ENCODE data around the gene CRELD2. TPM values are rescaled to one million over a fixed set of nuclear protein-coding genes. Genes with fewer than 3 reads are reported as not detected.

Gene CRELD2
- total RNA-seq, 2 donors from 2014 or later = 46.1 to 60.1 TPM

DNA sequence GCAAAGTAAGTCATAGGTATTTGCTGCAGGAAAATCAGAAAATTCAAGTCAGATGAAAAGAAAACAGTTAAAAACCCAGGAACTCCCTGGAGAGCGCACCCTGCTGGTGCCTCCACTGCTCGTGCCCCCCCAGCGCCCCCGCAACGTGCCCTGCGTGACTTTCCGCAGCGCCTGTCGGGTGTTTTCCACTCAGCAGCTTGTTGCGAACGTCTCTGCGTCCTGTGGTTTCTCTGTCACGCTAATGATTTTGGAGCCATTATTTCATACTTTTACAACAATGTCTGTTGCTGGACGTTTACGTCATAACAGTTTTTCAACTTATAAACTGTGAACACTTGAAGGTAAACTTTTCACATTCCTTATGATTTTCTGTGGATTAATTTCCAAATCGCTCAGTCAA lies 5.0 kb downstream of the CRELD2 start:
- no peaks in the 10 kb centered on the region for H3K9me3 ChIP-seq
- TF ChIP-seq, protein P1, sequence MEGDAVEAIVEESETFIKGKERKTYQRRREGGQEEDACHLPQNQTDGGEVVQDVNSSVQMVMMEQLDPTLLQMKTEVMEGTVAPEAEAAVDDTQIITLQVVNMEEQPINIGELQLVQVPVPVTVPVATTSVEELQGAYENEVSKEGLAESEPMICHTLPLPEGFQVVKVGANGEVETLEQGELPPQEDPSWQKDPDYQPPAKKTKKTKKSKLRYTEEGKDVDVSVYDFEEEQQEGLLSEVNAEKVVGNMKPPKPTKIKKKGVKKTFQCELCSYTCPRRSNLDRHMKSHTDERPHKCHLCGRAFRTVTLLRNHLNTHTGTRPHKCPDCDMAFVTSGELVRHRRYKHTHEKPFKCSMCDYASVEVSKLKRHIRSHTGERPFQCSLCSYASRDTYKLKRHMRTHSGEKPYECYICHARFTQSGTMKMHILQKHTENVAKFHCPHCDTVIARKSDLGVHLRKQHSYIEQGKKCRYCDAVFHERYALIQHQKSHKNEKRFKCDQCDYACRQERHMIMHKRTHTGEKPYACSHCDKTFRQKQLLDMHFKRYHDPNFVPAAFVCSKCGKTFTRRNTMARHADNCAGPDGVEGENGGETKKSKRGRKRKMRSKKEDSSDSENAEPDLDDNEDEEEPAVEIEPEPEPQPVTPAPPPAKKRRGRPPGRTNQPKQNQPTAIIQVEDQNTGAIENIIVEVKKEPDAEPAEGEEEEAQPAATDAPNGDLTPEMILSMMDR (IDR thresholded peaks at IDR 0.05) = no peak
- H3K27me3 ChIP-seq (replicated peaks; ENCODE audit: insufficient read depth) = no peaks in the 10 kb centered on the region
- no peak overlapping the region for H3K4me3 ChIP-seq
- no peak for DNase-seq (ENCODE audit: low spot score)
- ATAC-seq (ENCODE audit: insufficient number of reproducible peaks, low FRiP score, low read depth) = no peak
- peaks cover 6 to 13% of the 10 kb centered on the region in 2 donors for H3K4me1 ChIP-seq (ENCODE audit: control insufficient read depth in 1 of 2, low read depth in 2 of 2)
- peaks cover 12% of the 10 kb centered on the region for H3K36me3 ChIP-seq
- no peak overlapping the region for H3K27ac ChIP-seq

DNA sequence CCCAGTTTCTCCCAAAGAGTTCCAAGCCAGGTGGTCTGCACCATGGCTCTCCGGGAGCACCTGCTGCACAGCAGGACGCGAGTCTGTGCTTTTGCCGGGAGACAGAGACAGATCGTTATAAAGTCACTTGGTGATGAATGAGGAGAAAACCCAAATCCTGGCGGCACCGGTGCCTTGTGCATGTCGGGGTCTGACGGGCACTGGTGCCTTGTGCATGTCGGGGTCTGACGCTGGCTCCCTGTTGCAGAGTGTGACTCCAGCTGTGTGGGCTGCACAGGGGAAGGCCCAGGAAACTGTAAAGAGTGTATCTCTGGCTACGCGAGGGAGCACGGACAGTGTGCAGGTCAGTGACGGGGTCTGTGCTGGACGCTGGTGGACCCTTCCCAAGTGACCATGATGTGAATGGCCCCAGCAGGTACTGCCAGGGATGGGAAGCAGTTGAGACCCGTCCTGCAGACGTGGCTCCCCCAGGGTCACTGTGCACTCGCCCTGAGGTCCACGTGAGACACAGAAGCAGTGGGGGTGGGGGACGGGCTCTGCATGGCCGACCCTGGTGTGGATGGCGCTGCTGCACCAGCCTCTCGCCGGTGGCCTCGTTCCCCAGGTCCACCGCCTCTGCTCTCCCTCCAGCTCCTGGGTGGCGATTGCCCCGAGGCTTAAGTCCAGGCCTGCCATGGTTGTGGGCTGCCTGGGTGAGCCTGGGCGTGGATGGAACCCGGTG lies 5.8 kb downstream of the CRELD2 start:
- DNase-seq (ENCODE audit: low spot score) = no peak
- Histone ChIP-seq H3K9me3 (no peaks in the 10 kb centered on the region), H3K4me3 (no peak overlapping the region), H3K36me3 (peaks cover 12% of the 10 kb centered on the region), H3K27me3 (replicated peaks; ENCODE audit: insufficient read depth) (no peaks in the 10 kb centered on the region), H3K4me1 (ENCODE audit: control insufficient read depth in 1 of 2, low read depth in 2 of 2) (peaks cover 2 to 7% of the 10 kb centered on the region in 2 donors), H3K27ac (no peak overlapping the region)
- ATAC-seq (ENCODE audit: insufficient number of reproducible peaks, low FRiP score, low read depth) = no peak
- TF ChIP-seq, protein P1 (IDR thresholded peaks at IDR 0.05) = no peak

DNA sequence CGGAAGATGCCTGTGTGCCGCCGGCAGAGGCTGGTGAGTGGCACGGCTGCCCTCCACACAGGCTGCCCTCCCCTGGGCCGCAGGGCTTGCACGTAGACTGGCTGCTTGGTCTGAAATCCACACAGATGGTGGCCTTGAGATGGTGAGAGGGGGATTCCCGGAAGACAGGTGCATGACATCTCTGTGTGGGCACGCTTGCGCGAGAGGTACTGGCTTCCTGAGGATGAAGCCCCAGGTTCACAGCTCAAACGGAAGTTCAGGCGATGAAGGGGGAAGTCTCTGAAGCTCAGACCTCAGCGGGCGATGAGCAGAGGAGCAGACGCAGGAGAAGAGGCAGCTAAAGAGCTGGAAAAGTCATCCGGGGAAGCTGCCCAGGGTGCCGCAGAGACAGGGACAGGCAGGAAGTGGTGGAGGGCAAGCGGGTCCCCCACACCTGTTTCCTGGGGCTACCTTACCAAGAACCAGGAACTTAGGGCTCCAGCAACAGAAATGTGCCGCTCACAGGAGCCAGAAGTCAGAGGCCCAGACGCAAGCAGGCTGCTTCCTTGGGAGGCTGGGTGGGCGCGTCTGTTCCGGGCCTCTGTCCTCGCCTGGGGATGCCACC lies 7.2 kb downstream of the CRELD2 start:
- Histone ChIP-seq H3K27me3 (replicated peaks; ENCODE audit: insufficient read depth) (no peaks in the 10 kb centered on the region), H3K9me3 (no peaks in the 10 kb centered on the region), H3K36me3 (peaks cover 10% of the 10 kb centered on the region), H3K4me1 (ENCODE audit: control insufficient read depth in 1 of 2, low read depth in 2 of 2) (peaks cover 0 to 7% of the 10 kb centered on the region in 2 donors), H3K27ac (no peak overlapping the region), H3K4me3 (no peak overlapping the region)
- DNase-seq (ENCODE audit: low spot score) (no peak), ATAC-seq (ENCODE audit: insufficient number of reproducible peaks, low FRiP score, low read depth) (no peak)
- TF ChIP-seq, protein P1 (IDR thresholded peaks at IDR 0.05) = no peak

DNA sequence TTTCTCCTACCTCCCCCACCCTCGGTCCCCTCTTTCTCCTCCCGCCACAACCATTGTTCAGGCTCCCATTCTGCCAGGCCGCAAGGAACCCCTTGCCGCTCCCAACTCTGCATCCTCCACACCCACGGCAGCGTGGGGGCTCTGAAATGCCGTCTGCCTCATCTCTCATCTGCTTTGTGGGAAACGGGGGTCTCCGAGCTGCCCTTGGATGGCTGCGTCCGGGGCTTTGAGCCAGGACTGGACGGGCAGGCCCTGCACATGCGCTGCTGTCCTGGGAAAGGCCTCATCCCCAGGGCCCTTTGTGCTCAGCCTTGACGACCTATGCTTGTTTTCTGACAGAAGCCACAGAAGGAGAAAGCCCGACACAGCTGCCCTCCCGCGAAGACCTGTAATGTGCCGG lies 8.5 kb downstream of the CRELD2 start:
- Histone ChIP-seq H3K27ac (no peak overlapping the region), H3K27me3 (replicated peaks; ENCODE audit: insufficient read depth) (no peaks in the 10 kb centered on the region), H3K4me3 (no peak overlapping the region), H3K4me1 (ENCODE audit: control insufficient read depth in 1 of 2, low read depth in 2 of 2) (peaks cover 4 to 18% of the 10 kb centered on the region in 2 donors), H3K9me3 (no peaks in the 10 kb centered on the region), H3K36me3 (peaks cover 10% of the 10 kb centered on the region)
- ATAC-seq (ENCODE audit: insufficient number of reproducible peaks, low FRiP score, low read depth) = no peak
- no peak for DNase-seq (ENCODE audit: low spot score)
- TF ChIP-seq, protein P1 (IDR thresholded peaks at IDR 0.05) = no peak

DNA sequence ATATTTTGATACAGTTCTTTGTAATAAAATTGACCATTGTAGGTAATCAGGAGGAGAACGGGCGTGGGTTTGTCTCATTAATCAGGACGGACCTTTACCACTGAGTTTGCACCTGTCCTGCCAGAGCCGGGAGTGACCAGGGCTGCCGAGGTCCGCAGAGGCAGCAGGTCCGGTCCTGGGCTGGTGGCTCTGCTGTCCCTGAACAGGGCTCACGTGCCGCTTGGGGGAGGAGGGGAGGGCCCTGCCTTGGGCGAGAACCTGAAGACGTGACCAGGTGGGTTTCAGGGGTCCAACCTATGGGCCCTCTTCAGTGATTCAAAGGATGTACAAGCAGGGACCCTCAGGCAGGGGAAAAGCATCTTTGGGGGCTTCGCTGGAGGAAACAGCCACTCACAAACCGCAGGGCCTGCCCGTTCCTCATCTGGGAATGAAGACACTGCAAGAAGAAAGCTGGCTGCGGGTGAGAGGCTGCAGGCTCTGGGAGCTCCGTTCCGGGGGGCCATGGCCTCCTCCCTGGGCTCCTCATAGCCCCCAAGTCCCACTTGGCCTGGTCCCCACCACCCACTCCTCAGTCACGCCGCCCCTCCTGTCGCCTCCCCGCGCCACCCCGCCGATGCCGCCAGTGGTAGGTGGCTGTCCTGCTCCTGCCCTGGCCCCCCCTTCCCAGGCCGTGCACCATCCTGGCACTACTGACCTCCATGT lies 9.2 kb downstream of the CRELD2 start:
- TF ChIP-seq, protein P1 (IDR thresholded peaks at IDR 0.05) = no peak
- DNase-seq (ENCODE audit: low spot score) (no peak), ATAC-seq (ENCODE audit: insufficient number of reproducible peaks, low FRiP score, low read depth) (no peak)
- no peaks in the 10 kb centered on the region for H3K9me3 ChIP-seq
- no peak overlapping the region for H3K4me3 ChIP-seq
- H3K27me3 ChIP-seq (replicated peaks; ENCODE audit: insufficient read depth) = no peaks in the 10 kb centered on the region
- no peak overlapping the region for H3K27ac ChIP-seq
- peaks cover 10% of the 10 kb centered on the region for H3K36me3 ChIP-seq
- peaks cover 4 to 18% of the 10 kb centered on the region in 2 donors for H3K4me1 ChIP-seq (ENCODE audit: control insufficient read depth in 1 of 2, low read depth in 2 of 2)
